Stimulated activated CD4-positive, alpha-beta T cell treated with anti-CD3 and anti-CD28 coated beads, Interleukin-1b, Interleukin-23, amount 100 ng/mL, for 48 hours (primary cell): Measurements from ENCODE around the gene PRKG1.
"Not testable (repeated sequence)": the region's sequence is repeated elsewhere in the genome, so short reads cannot be mapped to it uniquely, and the experiment has no call there.

Experiments used
- DNase-seq: peaks from one replicate; pipeline ENCODE4 v3.0.0-alpha.2; 2020

PRKG1 gene

GRCh38 chr10:51447119-51447518 lies 372.8 kb downstream of the PRKG1 start:
- no peak for DNase-seq

- not testable (repeated sequence) for DNase-seq
These were observed 381.5 kb downstream of the PRKG1 start for GRCh38 chr10:51455762-51456161.

GRCh38 chr10:51459476-51459875 lies 385.2 kb downstream of the PRKG1 start:
- DNase-seq = no peak

- no peak for DNase-seq
These were observed 387.9 kb downstream of the PRKG1 start for GRCh38 chr10:51462076-51462779.

GRCh38 chr10:51468424-51468823 lies 394.1 kb downstream of the PRKG1 start:
- DNase-seq = no peak

GRCh38 chr10:51469686-51470085 lies 395.4 kb downstream of the PRKG1 start:
- no peak for DNase-seq

- no peak for DNase-seq
These were observed 397.0 kb downstream of the PRKG1 start for GRCh38 chr10:51471271-51471670.

- DNase-seq = no peak
These were observed 397.9 kb downstream of the PRKG1 start for GRCh38 chr10:51472154-51472553.

GRCh38 chr10:51479711-51480110 lies 405.4 kb downstream of the PRKG1 start:
- DNase-seq = no peak

GRCh38 chr10:51485668-51486067 lies 411.4 kb downstream of the PRKG1 start:
- no peak for DNase-seq

GRCh38 chr10:51487576-51487975 lies 413.3 kb downstream of the PRKG1 start:
- DNase-seq = no peak

- no peak for DNase-seq
These were observed 414.6 kb downstream of the PRKG1 start for GRCh38 chr10:51488766-51489408.

- no peak for DNase-seq
These were observed 424.1 kb downstream of the PRKG1 start for GRCh38 chr10:51498424-51498823.

- DNase-seq = no peak
These were observed 427.1 kb downstream of the PRKG1 start for GRCh38 chr10:51501396-51501795.

- DNase-seq = no peak
These were observed 427.8 kb downstream of the PRKG1 start for GRCh38 chr10:51502124-51502523.

GRCh38 chr10:51503378-51503777 lies 429.1 kb downstream of the PRKG1 start:
- no peak for DNase-seq

- DNase-seq = no peak
These were observed 433.2 kb downstream of the PRKG1 start for GRCh38 chr10:51507476-51507875.

GRCh38 chr10:51508156-51508555 lies 433.9 kb downstream of the PRKG1 start:
- DNase-seq = no peak

GRCh38 chr10:51510231-51510630 lies 435.9 kb downstream of the PRKG1 start:
- DNase-seq = no peak

- DNase-seq = no peak
These were observed 447.3 kb downstream of the PRKG1 start for GRCh38 chr10:51521605-51522004.

- no peak for DNase-seq
These were observed 448.6 kb downstream of the PRKG1 start for GRCh38 chr10:51522858-51523257.

- DNase-seq = no peak
These were observed 449.2 kb downstream of the PRKG1 start for GRCh38 chr10:51523440-51523839.

- no peak for DNase-seq
These were observed 449.8 kb downstream of the PRKG1 start for GRCh38 chr10:51524041-51524440.

- no peak for DNase-seq
These were observed 453.4 kb downstream of the PRKG1 start for GRCh38 chr10:51527522-51528219.
